HFFc6 (cell line): ENCODE data around the gene ITGB8. TPM values are rescaled to one million over a fixed set of nuclear protein-coding genes. Genes with fewer than 3 reads are reported as not detected.

ENCODE experiments used
- DNase-seq: peaks from one replicate; pipeline ENCODE4 v3.0.0-alpha.2; 2018
- H3K27ac Mint-ChIP-seq: 2 replicates; pipeline ENCODE4 v1.8.0; 2020; ENCODE audit warnings: mild to moderate bottlenecking, mixed read lengths
- H3K27me3 Mint-ChIP-seq: 2 replicates; pipeline ENCODE4 v1.8.0; 2021; ENCODE audit warnings: mild to moderate bottlenecking, moderate library complexity, mixed read lengths; ENCODE audit not compliant: insufficient read depth
- H3K36me3 Mint-ChIP-seq: 2 replicates; pipeline ENCODE4 v1.8.0; 2021; ENCODE audit warnings: low read depth, mixed read lengths
- H3K4me1 Mint-ChIP-seq: 2 replicates; pipeline ENCODE4 v1.8.0; 2020; ENCODE audit warnings: low read depth, mixed read lengths
- H3K4me3 Mint-ChIP-seq: 2 replicates; pipeline ENCODE4 v1.8.0; 2020; ENCODE audit warnings: mild to moderate bottlenecking, moderate library complexity, mixed read lengths
- H3K9me3 Mint-ChIP-seq: 2 replicates; pipeline ENCODE4 v1.8.0; 2020; ENCODE audit warnings: mild to moderate bottlenecking, mixed read lengths
- CTCF ChIP-seq: fragments of 200-600 bp; sonication (generic); IDR thresholded peaks from 2 replicates; pipeline ENCODE4 v1.5.0; 2021; ENCODE audit warnings: antibody characterized with exemption, mild to moderate bottlenecking
- total RNA-seq, 6 experiments: library from RNA; stranded (reverse); fragmentation: NEBNext Ultra II Directional; extraction: Animal tissue kit (Norgen Biotek cat#: 25700); gene quantifications; 2 replicates in 1 of 6; 3 replicates in 5 of 6; pipeline ENCODE4 v1.2.3, GENCODE V29; 2021

ITGB8 gene
- total RNA-seq, 6 experiments from 2014 or later, result not detected

GRCh38 chr7:20408467-20408826, 77.7 kb downstream of the ITGB8 start:
- H3K27ac Mint-ChIP-seq, result no peak overlapping the region
- no peak for TF ChIP-seq CTCF
- no peaks in the 10 kb centered on the region for H3K27me3 Mint-ChIP-seq
- DNase-seq, result no peak
- H3K36me3 Mint-ChIP-seq, result no peaks in the 10 kb centered on the region; the same call in 1 of the 2 replicates
- peaks cover 17% of the 10 kb centered on the region; the same call in 1 of the 2 replicates for H3K9me3 Mint-ChIP-seq
- H3K4me1 Mint-ChIP-seq, result no peaks in the 10 kb centered on the region
- H3K4me3 Mint-ChIP-seq, result no peak overlapping the region

GRCh38 chr7:20409961-20410360, 79.3 kb downstream of the ITGB8 start:
- TF ChIP-seq CTCF, result no peak
- H3K36me3 Mint-ChIP-seq, result no peaks in the 10 kb centered on the region
- H3K4me1 Mint-ChIP-seq, result no peaks in the 10 kb centered on the region
- no peak for DNase-seq
- H3K9me3 Mint-ChIP-seq, result peaks cover 10% of the 10 kb centered on the region; the same call in 1 of the 2 replicates
- H3K27me3 Mint-ChIP-seq, result no peaks in the 10 kb centered on the region
- no peak overlapping the region for H3K27ac Mint-ChIP-seq
- no peak overlapping the region for H3K4me3 Mint-ChIP-seq

- peaks cover 8% of the 10 kb centered on the region for H3K9me3 Mint-ChIP-seq
- no peaks in the 10 kb centered on the region for H3K27me3 Mint-ChIP-seq
- DNase-seq, result no peak
- H3K4me1 Mint-ChIP-seq, result no peaks in the 10 kb centered on the region
- H3K36me3 Mint-ChIP-seq, result no peaks in the 10 kb centered on the region
- no peak overlapping the region for H3K27ac Mint-ChIP-seq
- TF ChIP-seq CTCF, result no peak
- no peak overlapping the region for H3K4me3 Mint-ChIP-seq
These were observed 80.7 kb downstream of the ITGB8 start for GRCh38 chr7:20411372-20411771.

- no peak for TF ChIP-seq CTCF
- Mint-ChIP-seq H3K4me1 (no peaks in the 10 kb centered on the region), H3K4me3 (no peak overlapping the region), H3K36me3 (no peaks in the 10 kb centered on the region), H3K9me3 (peaks cover 6% of the 10 kb centered on the region), H3K27ac (no peak overlapping the region), H3K27me3 (no peaks in the 10 kb centered on the region)
- DNase-seq, result no peak
These were observed 81.3 kb downstream of the ITGB8 start for GRCh38 chr7:20412032-20412431.

- TF ChIP-seq CTCF, result no peak
- H3K36me3 Mint-ChIP-seq, result no peaks in the 10 kb centered on the region
- H3K4me3 Mint-ChIP-seq, result no peak overlapping the region
- no peak overlapping the region for H3K27ac Mint-ChIP-seq
- peaks cover 14% of the 10 kb centered on the region for H3K9me3 Mint-ChIP-seq
- H3K27me3 Mint-ChIP-seq, result no peaks in the 10 kb centered on the region
- no peak for DNase-seq
- H3K4me1 Mint-ChIP-seq, result no peaks in the 10 kb centered on the region
These were observed 86.6 kb downstream of the ITGB8 start for GRCh38 chr7:20417260-20417659.
